ENCODE results near the gene LGALS3. TPM values are rescaled to one million over a fixed set of nuclear protein-coding genes. Genes with fewer than 3 reads are reported as not detected.
A peak's percentile ranks its signal among the peaks of the same experiment; 100 is the strongest.

The LGALS3 gene
- total RNA-seq, 1 experiment from 2014 or later, result not detected

DNA sequence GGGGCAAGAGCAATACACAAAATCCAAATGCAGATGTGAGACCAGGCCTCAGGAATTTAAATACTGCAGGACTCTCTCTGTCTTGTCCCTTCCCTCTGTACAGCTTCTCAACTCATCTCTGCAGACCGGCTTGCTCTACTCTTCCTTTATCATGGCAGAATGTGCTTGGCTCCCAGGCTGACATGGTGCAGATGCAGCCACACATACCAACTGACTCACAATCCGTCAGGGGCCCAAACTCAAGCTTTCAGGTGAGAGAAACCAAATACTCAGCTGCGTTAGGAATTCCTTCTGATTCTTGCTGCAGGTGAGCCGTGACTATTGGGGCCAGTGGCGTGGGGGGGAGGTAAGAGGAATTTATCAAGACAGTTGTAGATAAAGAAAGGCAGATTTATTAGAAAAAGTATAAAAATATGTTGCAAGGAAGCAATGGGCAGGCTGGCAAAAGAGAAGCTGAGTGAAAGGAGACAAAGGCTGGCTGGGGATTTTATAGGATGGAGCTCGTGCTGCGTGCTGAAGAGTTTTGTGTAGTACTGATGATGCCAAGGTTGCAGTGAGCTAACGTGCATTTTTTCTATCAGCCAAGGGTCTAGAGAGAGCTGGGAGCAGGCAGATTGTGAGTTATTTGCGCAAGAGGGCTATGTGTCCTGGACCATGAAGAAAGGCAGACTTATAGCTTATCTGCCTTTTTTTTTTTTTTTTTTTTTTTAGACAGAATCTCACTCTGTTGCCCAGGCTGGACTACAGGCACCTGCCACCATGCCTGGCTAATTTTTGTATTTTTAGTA lies 5.0 kb upstream of the LGALS3 start:
- Histone ChIP-seq H3K4me3 (ENCODE audit: low read length) (no peak overlapping the region), H3K4me2 (ENCODE audit: low read depth, low read length, poor library complexity, severe bottlenecking) (no peak overlapping the region), H3K27me3 (ENCODE audit: low read length) (no peaks in the 10 kb centered on the region), H3K79me2 (ENCODE audit: low read length) (no peaks in the 10 kb centered on the region), H3K36me3 (ENCODE audit: insufficient read depth, low read length) (no peaks in the 10 kb centered on the region), H3K27ac (ENCODE audit: low read length) (no peak overlapping the region), H3K4me1 (ENCODE audit: low read length) (peaks cover 9% of the 10 kb centered on the region), H3K9me3 (ENCODE audit: low read length) (no peaks in the 10 kb centered on the region), H3K9ac (ENCODE audit: low read length) (no peak overlapping the region), H4K20me1 (ENCODE audit: insufficient read depth, low read depth, low read length) (no peaks in the 10 kb centered on the region; the same call in 1 of the 2 replicates), H2AFZ (ENCODE audit: low read length) (no peak overlapping the region), H3K9me2 (replicated peaks; ENCODE audit: insufficient read depth, low read length) (no peaks in the 10 kb centered on the region)
- DNase-seq, result no peak

- no peak overlapping the region for H3K4me3 ChIP-seq (ENCODE audit: low read length)
- no peak for DNase-seq
- no peaks in the 10 kb centered on the region for H3K9me2 ChIP-seq (replicated peaks; ENCODE audit: insufficient read depth, low read length)
- no peaks in the 10 kb centered on the region for H3K27me3 ChIP-seq (ENCODE audit: low read length)
- peaks cover 9% of the 10 kb centered on the region for H3K4me1 ChIP-seq (ENCODE audit: low read length)
- no peak overlapping the region for H3K4me2 ChIP-seq (ENCODE audit: low read depth, low read length, poor library complexity, severe bottlenecking)
- no peak overlapping the region for H3K27ac ChIP-seq (ENCODE audit: low read length)
- no peaks in the 10 kb centered on the region for H3K36me3 ChIP-seq (ENCODE audit: insufficient read depth, low read length)
- no peaks in the 10 kb centered on the region; the same call in 1 of the 2 replicates for H4K20me1 ChIP-seq (ENCODE audit: insufficient read depth, low read depth, low read length)
- H3K9ac ChIP-seq (ENCODE audit: low read length), result no peak overlapping the region
- no peak overlapping the region for H2AFZ ChIP-seq (ENCODE audit: low read length)
- no peaks in the 10 kb centered on the region for H3K79me2 ChIP-seq (ENCODE audit: low read length)
- H3K9me3 ChIP-seq (ENCODE audit: low read length), result no peaks in the 10 kb centered on the region
Measured at GRCh38 chr14:55124774-55125386, 4.2 kb upstream of the LGALS3 start.

- H3K9ac ChIP-seq (ENCODE audit: low read length), result no peak overlapping the region
- no peaks in the 10 kb centered on the region for H3K27me3 ChIP-seq (ENCODE audit: low read length)
- H2AFZ ChIP-seq (ENCODE audit: low read length), result no peak overlapping the region
- H3K36me3 ChIP-seq (ENCODE audit: insufficient read depth, low read length), result no peaks in the 10 kb centered on the region
- no peak overlapping the region for H3K4me2 ChIP-seq (ENCODE audit: low read depth, low read length, poor library complexity, severe bottlenecking)
- no peaks in the 10 kb centered on the region for H3K9me3 ChIP-seq (ENCODE audit: low read length)
- DNase-seq, result no peak
- H3K4me1 ChIP-seq (ENCODE audit: low read length), result peaks cover 9% of the 10 kb centered on the region
- H4K20me1 ChIP-seq (ENCODE audit: insufficient read depth, low read depth, low read length), result no peaks in the 10 kb centered on the region; the same call in 1 of the 2 replicates
- H3K4me3 ChIP-seq (ENCODE audit: low read length), result no peak overlapping the region
- no peaks in the 10 kb centered on the region for H3K9me2 ChIP-seq (replicated peaks; ENCODE audit: insufficient read depth, low read length)
- H3K27ac ChIP-seq (ENCODE audit: low read length), result no peak overlapping the region
- H3K79me2 ChIP-seq (ENCODE audit: low read length), result no peaks in the 10 kb centered on the region
Measured at GRCh38 chr14:55125403-55125802, 3.6 kb upstream of the LGALS3 start.

DNA sequence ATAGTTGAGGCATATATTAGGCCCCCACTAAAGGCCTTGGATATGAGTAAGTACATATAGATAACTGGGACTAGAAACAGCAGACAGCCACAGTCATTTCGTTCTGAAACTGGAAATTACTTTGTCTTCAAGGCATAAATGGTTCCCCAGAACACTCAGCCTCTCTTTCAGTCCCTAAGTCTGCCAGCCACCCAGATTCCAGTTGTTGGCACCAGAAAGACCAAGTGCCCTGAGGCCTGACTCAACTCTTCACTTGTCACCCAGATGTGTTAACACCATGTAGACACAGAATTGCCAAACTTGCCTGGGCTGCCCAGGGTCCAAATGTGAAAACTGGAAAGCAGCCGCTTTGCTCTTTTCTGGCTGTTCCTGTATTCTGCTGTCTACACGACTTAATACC lies 3.0 kb upstream of the LGALS3 start:
- no peak overlapping the region for H3K4me3 ChIP-seq (ENCODE audit: low read length)
- no peaks in the 10 kb centered on the region for H3K27me3 ChIP-seq (ENCODE audit: low read length)
- no peak overlapping the region for H3K27ac ChIP-seq (ENCODE audit: low read length)
- no peak for DNase-seq
- no peaks in the 10 kb centered on the region; the same call in 1 of the 2 replicates for H4K20me1 ChIP-seq (ENCODE audit: insufficient read depth, low read depth, low read length)
- peaks cover 9% of the 10 kb centered on the region for H3K4me1 ChIP-seq (ENCODE audit: low read length)
- no peak overlapping the region for H3K9ac ChIP-seq (ENCODE audit: low read length)
- H3K79me2 ChIP-seq (ENCODE audit: low read length), result no peaks in the 10 kb centered on the region
- no peaks in the 10 kb centered on the region for H3K9me3 ChIP-seq (ENCODE audit: low read length)
- H3K9me2 ChIP-seq (replicated peaks; ENCODE audit: insufficient read depth, low read length), result no peaks in the 10 kb centered on the region
- no peaks in the 10 kb centered on the region for H3K36me3 ChIP-seq (ENCODE audit: insufficient read depth, low read length)
- no peak overlapping the region for H2AFZ ChIP-seq (ENCODE audit: low read length)
- H3K4me2 ChIP-seq (ENCODE audit: low read depth, low read length, poor library complexity, severe bottlenecking), result no peak overlapping the region

DNA sequence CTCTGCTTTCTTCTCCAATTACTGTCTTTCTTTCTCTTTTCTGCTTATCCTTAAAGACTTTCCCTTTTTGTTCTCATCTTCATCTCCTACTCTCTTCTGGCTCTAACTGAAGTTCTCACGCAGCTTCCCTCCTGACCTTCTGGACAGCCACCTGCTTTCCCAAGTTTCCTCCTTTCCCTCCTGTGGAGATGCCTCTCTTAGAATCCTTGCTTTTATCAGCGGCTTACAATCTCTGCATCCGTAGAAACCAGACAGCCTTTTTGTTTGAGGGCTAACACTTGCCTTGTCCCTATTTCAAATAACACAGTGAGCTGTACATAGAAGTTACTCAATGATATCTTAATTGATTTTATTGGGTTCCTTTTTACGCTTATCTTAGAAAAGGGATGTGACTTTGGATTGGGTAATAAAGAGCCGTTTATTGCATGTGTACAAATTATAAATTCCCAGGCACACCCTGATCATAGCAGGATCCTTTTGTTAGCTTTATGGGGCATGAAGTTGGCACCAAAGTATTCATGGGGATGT lies 2.1 kb upstream of the LGALS3 start:
- H3K36me3 ChIP-seq (ENCODE audit: insufficient read depth, low read length), result no peaks in the 10 kb centered on the region
- DNase-seq, result no peak
- H3K79me2 ChIP-seq (ENCODE audit: low read length), result no peaks in the 10 kb centered on the region
- H3K9me2 ChIP-seq (replicated peaks; ENCODE audit: insufficient read depth, low read length), result no peaks in the 10 kb centered on the region
- no peak overlapping the region for H3K4me3 ChIP-seq (ENCODE audit: low read length)
- no peaks in the 10 kb centered on the region for H3K9me3 ChIP-seq (ENCODE audit: low read length)
- peaks cover 9% of the 10 kb centered on the region for H3K4me1 ChIP-seq (ENCODE audit: low read length)
- H3K4me2 ChIP-seq (ENCODE audit: low read depth, low read length, poor library complexity, severe bottlenecking), result no peak overlapping the region
- H2AFZ ChIP-seq (ENCODE audit: low read length), result no peak overlapping the region
- H3K9ac ChIP-seq (ENCODE audit: low read length), result no peak overlapping the region
- H4K20me1 ChIP-seq (ENCODE audit: insufficient read depth, low read depth, low read length), result no peaks in the 10 kb centered on the region; the same call in 1 of the 2 replicates
- no peaks in the 10 kb centered on the region for H3K27me3 ChIP-seq (ENCODE audit: low read length)
- H3K27ac ChIP-seq (ENCODE audit: low read length), result no peak overlapping the region

DNA sequence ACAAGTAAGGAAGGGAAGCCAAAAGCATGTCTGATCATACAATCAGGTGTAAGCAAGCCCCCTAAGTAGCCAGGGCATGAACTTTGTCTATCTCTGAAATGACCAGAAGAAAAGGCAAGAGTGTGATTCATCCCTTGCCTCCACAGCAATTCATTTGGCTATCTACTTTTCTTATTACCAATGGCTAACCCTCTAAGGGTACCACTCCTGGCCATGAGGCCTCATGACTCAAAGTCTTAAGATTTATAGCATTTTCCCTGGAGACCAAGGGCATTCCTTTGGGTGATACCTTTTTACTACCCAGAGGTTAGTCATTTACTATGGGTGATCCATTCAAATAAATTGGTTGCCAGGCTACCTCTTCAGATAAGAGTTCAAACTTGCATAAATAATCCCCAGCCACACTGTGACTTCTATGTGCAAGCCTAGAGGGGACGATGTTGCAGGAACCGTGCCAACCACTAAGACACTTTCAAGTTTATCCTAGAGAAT lies 1.5 kb upstream of the LGALS3 start:
- Histone ChIP-seq H4K20me1 (ENCODE audit: insufficient read depth, low read depth, low read length) (no peaks in the 10 kb centered on the region; the same call in 1 of the 2 replicates), H3K36me3 (ENCODE audit: insufficient read depth, low read length) (no peaks in the 10 kb centered on the region), H2AFZ (ENCODE audit: low read length) (no peak overlapping the region), H3K27ac (ENCODE audit: low read length) (no peak overlapping the region), H3K4me1 (ENCODE audit: low read length) (peaks cover 9% of the 10 kb centered on the region), H3K4me2 (ENCODE audit: low read depth, low read length, poor library complexity, severe bottlenecking) (no peak overlapping the region), H3K9me3 (ENCODE audit: low read length) (no peaks in the 10 kb centered on the region), H3K27me3 (ENCODE audit: low read length) (no peaks in the 10 kb centered on the region), H3K9ac (ENCODE audit: low read length) (no peak overlapping the region), H3K4me3 (ENCODE audit: low read length) (no peak overlapping the region), H3K79me2 (ENCODE audit: low read length) (no peaks in the 10 kb centered on the region), H3K9me2 (replicated peaks; ENCODE audit: insufficient read depth, low read length) (no peaks in the 10 kb centered on the region)
- DNase-seq, result peak; percentile 59

- Histone ChIP-seq H3K9me2 (replicated peaks; ENCODE audit: insufficient read depth, low read length) (no peaks in the 10 kb centered on the region), H3K4me1 (ENCODE audit: low read length) (peaks cover 9% of the 10 kb centered on the region), H3K36me3 (ENCODE audit: insufficient read depth, low read length) (no peaks in the 10 kb centered on the region), H3K27me3 (ENCODE audit: low read length) (no peaks in the 10 kb centered on the region), H3K4me2 (ENCODE audit: low read depth, low read length, poor library complexity, severe bottlenecking) (no peak overlapping the region), H3K79me2 (ENCODE audit: low read length) (no peaks in the 10 kb centered on the region), H4K20me1 (ENCODE audit: insufficient read depth, low read depth, low read length) (no peaks in the 10 kb centered on the region; the same call in 1 of the 2 replicates), H3K9me3 (ENCODE audit: low read length) (no peaks in the 10 kb centered on the region), H3K27ac (ENCODE audit: low read length) (no peak overlapping the region), H2AFZ (ENCODE audit: low read length) (no peak overlapping the region), H3K9ac (ENCODE audit: low read length) (no peak overlapping the region), H3K4me3 (ENCODE audit: low read length) (no peak overlapping the region)
- DNase-seq, result no peak
Measured at GRCh38 chr14:55128386-55129085, 516 bp upstream of the LGALS3 start.

Measured in Karpas-422 (cell line).